Measurements from ENCODE around the gene CNKSR3.

Gene CNKSR3

GRCh38 chr6:154441995-154442310 lies 68.5 kb downstream of the CNKSR3 start:
- DNase-seq (ENCODE audit: low read depth) = no peak
- Histone ChIP-seq H3K4me1 (ENCODE audit: control insufficient read depth, insufficient read depth, low read length) (no peaks in the 10 kb centered on the region), H3K27me3 (replicated peaks; ENCODE audit: control insufficient read depth, insufficient read depth, low read length) (no peaks in the 10 kb centered on the region), H3K4me3 (ENCODE audit: low read length) (no peak overlapping the region), H3K36me3 (ENCODE audit: control insufficient read depth, insufficient read depth, low read length, severe bottlenecking) (peaks cover 9% of the 10 kb centered on the region), H3K9me3 (ENCODE audit: control insufficient read depth, low read length) (no peaks in the 10 kb centered on the region), H3K9ac (ENCODE audit: low read length) (no peak overlapping the region)

GRCh38 chr6:154440422-154441043 lies 70.0 kb downstream of the CNKSR3 start:
- peaks cover 14% of the 10 kb centered on the region for H3K36me3 ChIP-seq (ENCODE audit: control insufficient read depth, insufficient read depth, low read length, severe bottlenecking)
- H3K27me3 ChIP-seq (replicated peaks; ENCODE audit: control insufficient read depth, insufficient read depth, low read length) = no peaks in the 10 kb centered on the region
- no peak overlapping the region for H3K9ac ChIP-seq (ENCODE audit: low read length)
- no peaks in the 10 kb centered on the region for H3K4me1 ChIP-seq (ENCODE audit: control insufficient read depth, insufficient read depth, low read length)
- no peaks in the 10 kb centered on the region for H3K9me3 ChIP-seq (ENCODE audit: control insufficient read depth, low read length)
- H3K4me3 ChIP-seq (ENCODE audit: low read length) = no peak overlapping the region
- DNase-seq (ENCODE audit: low read depth) = no peak

- H3K4me1 ChIP-seq (ENCODE audit: control insufficient read depth, insufficient read depth, low read length) = no peaks in the 10 kb centered on the region
Observed at GRCh38 chr6:154440022-154440421, 70.5 kb downstream of the CNKSR3 start.

GRCh38 chr6:154438882-154439415 lies 71.5 kb downstream of the CNKSR3 start:
- Histone ChIP-seq H3K4me1 (ENCODE audit: control insufficient read depth, insufficient read depth, low read length) (no peaks in the 10 kb centered on the region), H3K9me3 (ENCODE audit: control insufficient read depth, low read length) (no peaks in the 10 kb centered on the region), H3K9ac (ENCODE audit: low read length) (no peak overlapping the region), H3K4me3 (ENCODE audit: low read length) (no peak overlapping the region), H3K27me3 (replicated peaks; ENCODE audit: control insufficient read depth, insufficient read depth, low read length) (no peaks in the 10 kb centered on the region), H3K36me3 (ENCODE audit: control insufficient read depth, insufficient read depth, low read length, severe bottlenecking) (peaks cover 15% of the 10 kb centered on the region)
- DNase-seq (ENCODE audit: low read depth) = no peak

More at GRCh38 chr6:154440022-154440421, 70.5 kb downstream of the CNKSR3 start:
- peaks cover 15% of the 10 kb centered on the region for H3K36me3 ChIP-seq (ENCODE audit: control insufficient read depth, insufficient read depth, low read length, severe bottlenecking)
- H3K4me3 ChIP-seq (ENCODE audit: low read length) = no peak overlapping the region
- no peaks in the 10 kb centered on the region for H3K9me3 ChIP-seq (ENCODE audit: control insufficient read depth, low read length)
- H3K27me3 ChIP-seq (replicated peaks; ENCODE audit: control insufficient read depth, insufficient read depth, low read length) = no peaks in the 10 kb centered on the region
- H3K9ac ChIP-seq (ENCODE audit: low read length) = no peak overlapping the region
- no peak for DNase-seq (ENCODE audit: low read depth)

GRCh38 chr6:154435400-154435945 lies 75.0 kb downstream of the CNKSR3 start:
- H3K9ac ChIP-seq (ENCODE audit: low read length) = no peak overlapping the region
- DNase-seq (ENCODE audit: low read depth) = no peak
- no peaks in the 10 kb centered on the region for H3K4me1 ChIP-seq (ENCODE audit: control insufficient read depth, insufficient read depth, low read length)
- peaks cover 15% of the 10 kb centered on the region for H3K36me3 ChIP-seq (ENCODE audit: control insufficient read depth, insufficient read depth, low read length, severe bottlenecking)
- no peaks in the 10 kb centered on the region for H3K9me3 ChIP-seq (ENCODE audit: control insufficient read depth, low read length)
- H3K27me3 ChIP-seq (replicated peaks; ENCODE audit: control insufficient read depth, insufficient read depth, low read length) = no peaks in the 10 kb centered on the region
- no peak overlapping the region for H3K4me3 ChIP-seq (ENCODE audit: low read length)

DNA sequence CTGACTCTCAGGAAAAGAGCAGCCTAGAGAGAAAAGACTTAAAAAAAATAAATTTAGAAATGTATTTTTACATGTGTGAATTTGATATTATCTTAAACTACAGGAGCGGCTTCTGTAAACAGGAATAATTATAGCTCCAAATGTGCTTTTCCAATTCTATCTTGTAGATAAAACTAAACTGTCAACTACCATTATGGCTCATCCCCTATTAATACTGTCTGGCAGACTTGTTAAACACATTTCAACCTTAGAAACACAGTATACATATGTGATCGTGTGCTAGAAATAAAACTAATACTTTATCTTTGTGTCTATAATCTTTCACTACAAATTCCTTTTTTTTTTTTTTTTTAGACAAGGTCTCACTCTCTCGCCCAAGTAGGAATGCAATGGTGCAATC lies 75.8 kb downstream of the CNKSR3 start:
- H3K36me3 ChIP-seq (ENCODE audit: control insufficient read depth, insufficient read depth, low read length, severe bottlenecking) = peaks cover 17% of the 10 kb centered on the region

DNA sequence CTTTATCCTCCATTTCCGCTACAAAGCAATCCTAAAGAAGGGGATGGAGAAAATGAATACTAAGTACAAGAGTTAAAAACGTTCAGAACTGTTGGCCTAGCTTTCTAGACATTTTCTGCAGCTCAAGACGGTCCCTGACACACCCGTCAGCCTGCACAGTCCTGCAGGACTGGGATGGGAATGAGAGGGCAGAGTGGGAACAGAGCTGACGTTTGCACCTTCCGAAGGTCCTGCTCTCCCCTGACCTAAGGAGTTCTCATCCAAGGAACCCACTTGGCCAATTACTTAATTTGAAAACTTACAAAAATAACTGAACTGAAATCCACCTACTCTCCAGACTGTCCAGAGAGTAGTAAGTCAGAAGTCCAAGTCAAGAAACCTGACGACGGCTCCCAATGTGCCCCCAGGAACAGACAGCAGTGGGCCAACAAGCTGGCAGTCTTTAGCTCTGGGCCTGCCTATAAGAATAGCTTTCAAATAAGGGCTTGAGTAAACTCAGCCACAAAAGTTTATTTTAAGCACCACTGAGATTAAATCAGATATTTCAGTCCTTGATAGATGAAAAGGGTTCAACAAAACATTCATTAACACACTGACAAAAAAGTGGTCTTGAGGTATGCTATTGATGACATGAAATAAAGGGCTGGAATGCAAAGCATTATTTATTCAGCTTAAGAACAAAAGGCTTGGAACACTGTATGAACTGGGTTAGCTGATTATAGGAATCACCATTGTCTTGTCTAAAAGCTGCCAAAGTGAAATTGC lies 76.8 kb downstream of the CNKSR3 start:
- Histone ChIP-seq H3K9ac (ENCODE audit: low read length) (no peak overlapping the region), H3K4me3 (ENCODE audit: low read length) (no peak overlapping the region), H3K9me3 (ENCODE audit: control insufficient read depth, low read length) (no peaks in the 10 kb centered on the region), H3K36me3 (ENCODE audit: control insufficient read depth, insufficient read depth, low read length, severe bottlenecking) (peaks cover 19% of the 10 kb centered on the region), H3K4me1 (ENCODE audit: control insufficient read depth, insufficient read depth, low read length) (no peaks in the 10 kb centered on the region), H3K27me3 (replicated peaks; ENCODE audit: control insufficient read depth, insufficient read depth, low read length) (no peaks in the 10 kb centered on the region)
- peak; percentile 28 for DNase-seq (ENCODE audit: low read depth)

More for the DNA sequence above, 75.8 kb downstream of the CNKSR3 start:
- Histone ChIP-seq H3K9ac (ENCODE audit: low read length) (no peak overlapping the region), H3K4me1 (ENCODE audit: control insufficient read depth, insufficient read depth, low read length) (no peaks in the 10 kb centered on the region), H3K9me3 (ENCODE audit: control insufficient read depth, low read length) (no peaks in the 10 kb centered on the region), H3K4me3 (ENCODE audit: low read length) (no peak overlapping the region), H3K27me3 (replicated peaks; ENCODE audit: control insufficient read depth, insufficient read depth, low read length) (no peaks in the 10 kb centered on the region)
- DNase-seq (ENCODE audit: low read depth) = no peak

DNA sequence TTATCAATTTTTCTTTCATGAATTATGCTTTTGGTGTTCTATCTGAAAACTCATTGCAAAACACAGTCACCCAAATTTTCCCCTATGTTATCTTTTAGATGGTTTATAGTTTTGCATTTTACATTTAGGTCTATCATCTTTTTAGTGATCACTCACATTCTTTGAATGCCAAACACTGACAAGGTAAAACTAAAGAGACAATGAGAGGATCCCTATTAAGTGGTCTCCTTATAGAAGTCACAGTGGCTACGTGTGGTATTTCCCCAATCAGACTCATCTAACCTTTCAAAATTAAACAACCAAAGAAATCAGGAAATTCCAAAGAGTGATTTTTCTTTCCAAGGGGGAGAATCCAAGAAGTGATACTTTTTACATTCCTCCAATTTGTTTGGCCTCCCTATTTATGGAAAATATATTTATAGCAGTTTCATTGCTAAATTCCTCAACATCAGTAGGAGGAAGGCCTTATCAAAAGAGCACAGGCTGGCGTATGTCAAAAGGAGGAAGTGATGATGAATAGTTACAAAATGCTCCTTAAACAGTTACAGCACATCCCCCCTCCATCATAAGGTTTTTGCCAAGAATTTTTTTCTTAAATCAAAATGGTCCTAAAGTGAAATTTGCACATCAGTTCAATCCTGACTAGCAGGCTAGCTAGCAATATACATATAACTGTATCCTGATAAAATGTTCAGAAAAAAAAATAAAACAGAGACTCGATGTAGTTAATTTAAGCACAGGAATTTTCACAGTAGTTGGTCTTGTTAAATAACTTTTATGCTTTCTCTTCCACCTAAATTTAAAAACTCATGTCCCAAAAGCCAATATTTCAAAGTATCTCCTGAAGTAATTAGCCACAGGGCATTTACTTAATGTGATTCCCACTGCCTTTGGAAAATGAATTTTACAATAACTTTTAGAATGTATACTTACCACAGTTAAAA lies 77.7 kb downstream of the CNKSR3 start:
- H3K36me3 ChIP-seq (ENCODE audit: control insufficient read depth, insufficient read depth, low read length, severe bottlenecking) = peaks cover 19% of the 10 kb centered on the region
- H3K4me3 ChIP-seq (ENCODE audit: low read length) = no peak overlapping the region
- H3K27me3 ChIP-seq (replicated peaks; ENCODE audit: control insufficient read depth, insufficient read depth, low read length) = no peaks in the 10 kb centered on the region
- H3K9me3 ChIP-seq (ENCODE audit: control insufficient read depth, low read length) = no peaks in the 10 kb centered on the region
- no peak overlapping the region for H3K9ac ChIP-seq (ENCODE audit: low read length)
- peaks cover 4% of the 10 kb centered on the region for H3K4me1 ChIP-seq (ENCODE audit: control insufficient read depth, insufficient read depth, low read length)
- DNase-seq (ENCODE audit: low read depth) = peak; percentile 51

DNA sequence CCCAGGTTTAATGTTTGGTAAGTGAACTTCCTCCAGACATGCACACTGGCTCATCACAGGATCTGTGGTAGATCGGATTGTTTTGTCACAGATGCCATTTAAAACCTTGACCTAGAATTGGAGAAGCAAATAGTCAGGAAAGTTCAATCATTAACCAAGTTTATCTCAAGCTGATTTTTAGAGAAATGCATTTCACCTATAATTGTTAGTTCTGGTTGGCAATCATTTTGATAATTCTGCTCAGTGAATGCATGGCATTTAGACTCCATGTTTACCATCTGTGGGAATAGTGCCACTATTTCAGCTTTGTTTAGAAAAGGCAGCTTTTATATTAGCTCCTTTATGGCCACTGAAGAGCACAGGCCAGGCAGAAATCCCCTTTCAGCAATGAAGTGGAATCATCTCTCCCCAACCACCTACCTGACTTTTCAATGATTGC lies 80.0 kb downstream of the CNKSR3 start:
- no peak for DNase-seq (ENCODE audit: low read depth)

GRCh38 chr6:154429711-154430110 lies 80.8 kb downstream of the CNKSR3 start:
- Histone ChIP-seq H3K4me1 (ENCODE audit: control insufficient read depth, insufficient read depth, low read length) (peaks cover 17% of the 10 kb centered on the region), H3K9me3 (ENCODE audit: control insufficient read depth, low read length) (no peaks in the 10 kb centered on the region), H3K36me3 (ENCODE audit: control insufficient read depth, insufficient read depth, low read length, severe bottlenecking) (peaks cover 12% of the 10 kb centered on the region), H3K4me3 (ENCODE audit: low read length) (no peak overlapping the region), H3K27me3 (replicated peaks; ENCODE audit: control insufficient read depth, insufficient read depth, low read length) (no peaks in the 10 kb centered on the region), H3K9ac (ENCODE audit: low read length) (no peak overlapping the region)
- no peak for DNase-seq (ENCODE audit: low read depth)

More for the DNA sequence above, 80.0 kb downstream of the CNKSR3 start:
- no peak overlapping the region for H3K4me3 ChIP-seq (ENCODE audit: low read length)
- peaks cover 17% of the 10 kb centered on the region for H3K4me1 ChIP-seq (ENCODE audit: control insufficient read depth, insufficient read depth, low read length)
- no peaks in the 10 kb centered on the region for H3K27me3 ChIP-seq (replicated peaks; ENCODE audit: control insufficient read depth, insufficient read depth, low read length)
- peaks cover 13% of the 10 kb centered on the region for H3K36me3 ChIP-seq (ENCODE audit: control insufficient read depth, insufficient read depth, low read length, severe bottlenecking)
- H3K9ac ChIP-seq (ENCODE audit: low read length) = no peak overlapping the region
- H3K9me3 ChIP-seq (ENCODE audit: control insufficient read depth, low read length) = no peaks in the 10 kb centered on the region
